RWPE2 (cell line): Measurements from ENCODE around the gene TAMALIN.
A peak's percentile ranks its signal among the peaks of the same experiment; 100 is the strongest.

Experiments
- ATAC-seq: fragments of 200-7000 bp; cut with Tn5 transposase; 3 replicates; pipeline ENCODE4 v1.9.1; 2021; ENCODE audit warnings: low read depth
- DNase-seq: peaks from one replicate; pipeline ENCODE4 v3.0.0-alpha.2; 2020; ENCODE audit warnings: low spot score
- H3K27ac ChIP-seq: fragments of 450-650 bp; 2 replicates; pipeline ENCODE4 v1.5.1; 2017; ENCODE audit warnings: mild to moderate bottlenecking; ENCODE audit not compliant: poor library complexity, severe bottlenecking
- H3K27me3 ChIP-seq: fragments of 250-450 bp; sonication (Bioruptor Pico); 2 replicates; pipeline ENCODE4 v1.5.1; 2021; ENCODE audit warnings: mild to moderate bottlenecking, moderate library complexity; ENCODE audit not compliant: insufficient read depth, poor library complexity, severe bottlenecking
- H3K36me3 ChIP-seq: fragments of 250-450 bp; sonication (Bioruptor Pico); 2 replicates; pipeline ENCODE4 v1.5.1; 2020; ENCODE audit warnings: low read depth, mild to moderate bottlenecking, moderate library complexity
- H3K4me1 ChIP-seq: fragments of 250-450 bp; sonication (Bioruptor Pico); 2 replicates; pipeline ENCODE4 v1.5.1; 2021; ENCODE audit warnings: mild to moderate bottlenecking, moderate library complexity; ENCODE audit not compliant: insufficient read depth, poor library complexity, severe bottlenecking
- H3K4me3 ChIP-seq: fragments of 250-450 bp; sonication (Bioruptor Pico); 2 replicates; pipeline ENCODE4 v1.5.1; 2021; ENCODE audit warnings: mild to moderate bottlenecking, moderate library complexity; ENCODE audit not compliant: severe bottlenecking
- H3K9me3 ChIP-seq: fragments of 250-450 bp; sonication (Bioruptor Pico); 2 replicates; pipeline ENCODE4 v1.5.1; 2021; ENCODE audit warnings: mild to moderate bottlenecking, moderate library complexity; ENCODE audit not compliant: severe bottlenecking
- TF ChIP-seq, protein P1 (sequence below): fragments of 450-650 bp; IDR thresholded peaks from one replicate; pipeline ENCODE4 v1.5.1; 2017; ENCODE audit warnings: mild to moderate bottlenecking, moderate library complexity; ENCODE audit not compliant: poor library complexity, severe bottlenecking

TAMALIN gene

DNA sequence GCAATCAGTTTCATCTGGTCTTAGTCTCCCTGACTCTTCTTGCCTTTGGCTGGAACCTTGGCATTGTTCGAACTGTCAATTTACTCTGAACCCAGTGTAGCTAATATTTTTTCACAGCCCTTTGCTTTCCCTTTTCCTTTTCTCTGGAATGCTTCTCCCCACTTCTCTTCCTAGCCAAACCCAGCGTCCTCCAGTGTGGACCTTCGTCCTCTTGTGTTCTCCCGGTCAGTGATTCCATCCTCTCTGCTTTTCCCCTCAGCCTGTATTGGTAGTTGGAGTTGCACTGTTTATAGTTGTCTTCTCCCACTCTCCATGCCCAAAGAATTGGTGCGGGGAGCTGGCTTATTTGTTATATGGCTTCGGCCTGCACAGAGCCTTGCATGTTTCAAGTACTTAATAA, 45.9 kb upstream of the TAMALIN start:
- H3K9me3 ChIP-seq = no peaks in the 10 kb centered on the region
- no peak overlapping the region for H3K27ac ChIP-seq
- DNase-seq (no peak), ATAC-seq (no peak)
- TF ChIP-seq, protein P1, sequence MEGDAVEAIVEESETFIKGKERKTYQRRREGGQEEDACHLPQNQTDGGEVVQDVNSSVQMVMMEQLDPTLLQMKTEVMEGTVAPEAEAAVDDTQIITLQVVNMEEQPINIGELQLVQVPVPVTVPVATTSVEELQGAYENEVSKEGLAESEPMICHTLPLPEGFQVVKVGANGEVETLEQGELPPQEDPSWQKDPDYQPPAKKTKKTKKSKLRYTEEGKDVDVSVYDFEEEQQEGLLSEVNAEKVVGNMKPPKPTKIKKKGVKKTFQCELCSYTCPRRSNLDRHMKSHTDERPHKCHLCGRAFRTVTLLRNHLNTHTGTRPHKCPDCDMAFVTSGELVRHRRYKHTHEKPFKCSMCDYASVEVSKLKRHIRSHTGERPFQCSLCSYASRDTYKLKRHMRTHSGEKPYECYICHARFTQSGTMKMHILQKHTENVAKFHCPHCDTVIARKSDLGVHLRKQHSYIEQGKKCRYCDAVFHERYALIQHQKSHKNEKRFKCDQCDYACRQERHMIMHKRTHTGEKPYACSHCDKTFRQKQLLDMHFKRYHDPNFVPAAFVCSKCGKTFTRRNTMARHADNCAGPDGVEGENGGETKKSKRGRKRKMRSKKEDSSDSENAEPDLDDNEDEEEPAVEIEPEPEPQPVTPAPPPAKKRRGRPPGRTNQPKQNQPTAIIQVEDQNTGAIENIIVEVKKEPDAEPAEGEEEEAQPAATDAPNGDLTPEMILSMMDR = no peak
- no peak overlapping the region for H3K4me3 ChIP-seq
- H3K27me3 ChIP-seq = no peaks in the 10 kb centered on the region
- H3K36me3 ChIP-seq = peaks cover 25% of the 10 kb centered on the region
- H3K4me1 ChIP-seq = peaks cover 13% of the 10 kb centered on the region

DNA sequence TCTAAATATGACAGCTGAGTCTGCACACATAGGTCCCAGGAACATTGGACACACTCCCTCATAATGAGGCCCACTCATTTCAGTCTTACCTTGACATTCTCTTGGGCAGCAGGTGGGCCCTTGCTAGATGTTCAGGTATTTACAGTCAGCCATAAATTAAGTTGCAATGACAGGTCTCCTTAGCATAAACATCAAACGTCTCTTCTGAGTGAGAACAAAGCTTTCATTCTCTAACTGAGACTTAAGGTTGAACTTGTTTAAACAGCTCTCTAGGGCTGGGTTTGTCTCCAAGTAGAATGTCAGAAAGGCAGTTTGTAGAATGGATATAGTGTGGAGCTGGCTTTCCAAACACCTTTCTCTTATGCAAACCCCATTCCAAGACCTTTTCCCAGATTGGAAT, 44.9 kb upstream of the TAMALIN start:
- ATAC-seq (peak; percentile 66), DNase-seq (no peak)
- H3K36me3 ChIP-seq = peaks cover 25% of the 10 kb centered on the region
- H3K4me1 ChIP-seq = peaks cover 13% of the 10 kb centered on the region
- no peaks in the 10 kb centered on the region for H3K27me3 ChIP-seq
- peak overlapping the region; percentile 23 for H3K27ac ChIP-seq
- no peak overlapping the region for H3K4me3 ChIP-seq
- no peaks in the 10 kb centered on the region for H3K9me3 ChIP-seq
- TF ChIP-seq, protein P1 = no peak

DNA sequence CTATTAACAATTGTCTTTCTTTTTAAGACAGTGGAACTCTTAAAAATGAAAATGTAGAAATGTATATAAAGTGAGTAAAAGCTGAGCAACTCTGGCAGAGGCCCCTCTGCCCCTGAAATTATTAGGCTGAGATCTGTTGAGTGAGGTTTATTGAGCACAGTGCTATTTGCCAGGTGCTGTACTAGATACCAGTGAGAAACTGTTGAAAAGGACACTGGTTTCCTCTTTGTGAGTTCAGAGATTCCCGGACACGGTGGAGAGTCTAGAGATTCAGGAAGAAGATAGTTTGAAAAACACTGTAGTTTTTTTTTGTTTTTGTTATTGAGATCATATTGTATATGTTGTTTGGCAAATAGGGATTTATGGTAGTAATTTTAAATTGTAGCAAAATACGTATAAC, 44.0 kb upstream of the TAMALIN start:
- H3K36me3 ChIP-seq = peaks cover 25% of the 10 kb centered on the region
- H3K4me3 ChIP-seq = no peak overlapping the region
- TF ChIP-seq, protein P1 = no peak
- ATAC-seq (no peak), DNase-seq (no peak)
- no peaks in the 10 kb centered on the region for H3K27me3 ChIP-seq
- H3K4me1 ChIP-seq = peaks cover 13% of the 10 kb centered on the region
- peak overlapping the region; percentile 23 for H3K27ac ChIP-seq
- H3K9me3 ChIP-seq = no peaks in the 10 kb centered on the region

DNA sequence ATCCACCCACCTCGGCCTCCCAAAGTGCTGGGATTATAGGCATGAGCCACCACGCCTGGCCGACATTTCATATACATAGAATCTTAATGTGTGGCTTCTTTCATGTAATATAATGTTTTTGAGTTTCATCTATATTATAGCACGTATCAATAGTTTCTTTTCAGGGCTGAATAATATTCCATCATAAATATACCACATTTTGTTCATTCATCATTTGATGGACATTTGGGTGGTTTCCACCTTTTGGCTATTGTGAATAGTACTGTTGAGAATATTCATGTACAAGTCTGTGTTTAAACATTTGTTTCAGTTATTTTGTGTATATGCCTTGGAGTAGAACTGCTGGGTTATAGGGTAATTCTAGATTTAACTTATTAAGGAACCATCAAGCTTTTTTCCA, 43.3 kb upstream of the TAMALIN start:
- peaks cover 25% of the 10 kb centered on the region for H3K36me3 ChIP-seq
- H3K27ac ChIP-seq = no peak overlapping the region
- no peak overlapping the region for H3K4me3 ChIP-seq

DNA sequence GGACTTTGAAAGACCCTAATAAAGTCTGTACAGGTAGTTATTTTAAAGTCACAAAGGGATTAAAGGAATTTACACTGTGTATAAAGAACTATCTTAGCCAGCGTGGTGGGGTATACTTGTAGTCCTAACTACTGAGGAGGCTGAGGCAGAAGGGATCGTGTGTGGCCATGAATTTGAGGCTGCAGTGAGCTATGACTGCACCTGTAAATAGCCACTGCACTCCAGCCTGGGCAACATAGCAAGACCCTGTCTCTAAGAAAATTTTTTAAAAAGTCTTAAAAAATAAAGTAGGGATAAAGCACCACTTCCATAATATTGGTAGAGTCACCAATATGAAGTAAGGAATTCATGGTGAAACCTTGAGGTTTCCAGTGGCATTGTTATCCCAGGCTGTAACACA, 37.1 kb upstream of the TAMALIN start:
- Histone ChIP-seq H3K27ac (no peak overlapping the region), H3K4me1 (peaks cover 35% of the 10 kb centered on the region), H3K9me3 (no peaks in the 10 kb centered on the region), H3K4me3 (no peak overlapping the region), H3K36me3 (no peaks in the 10 kb centered on the region), H3K27me3 (no peaks in the 10 kb centered on the region)
- no peak for ATAC-seq
- TF ChIP-seq, protein P1 = no peak
- DNase-seq = no peak

More for the DNA sequence above, 43.3 kb upstream of the TAMALIN start:
- Histone ChIP-seq H3K4me1 (peaks cover 13% of the 10 kb centered on the region), H3K9me3 (no peaks in the 10 kb centered on the region), H3K27me3 (no peaks in the 10 kb centered on the region)
- TF ChIP-seq, protein P1 = no peak
- ATAC-seq (no peak), DNase-seq (no peak)
